HepG2 (cell line): Measurements from ENCODE around the gene CADPS2.

Experiments used
- ARNT ChIP-seq: fragments of 450-650 bp; IDR thresholded peaks from 2 replicates; pipeline ENCODE4 v1.6.1; 2017
- ASH2L ChIP-seq: fragments of 300-600, 200-600 bp; sonication (generic); IDR thresholded peaks from 2 replicates; pipeline ENCODE4 v1.7.0; 2017; ENCODE audit warnings: low read depth, mild to moderate bottlenecking, moderate library complexity, mixed read lengths, low read length; ENCODE audit not compliant: insufficient read length
- CTCF ChIP-seq: sonication (generic); formaldehyde crosslinking; IDR thresholded peaks from 2 replicates; pipeline ENCODE4 v1.5.0; 2020; ENCODE audit warnings: mild to moderate bottlenecking, missing genetic modification reagents, moderate library complexity
- NFIC ChIP-seq: IDR thresholded peaks from 2 replicates; pipeline ENCODE4 v1.6.1; 2012; ENCODE audit warnings: mild to moderate bottlenecking, low read length, inconsistent platforms
- NR2F6 ChIP-seq, 2 experiments: IDR thresholded peaks; 2 replicates each; pipeline ENCODE4 v1.6.1; 2016; ENCODE audit warnings: antibody characterized with exemption in 1 of 2, mild to moderate bottlenecking in 1 of 2
- POLR2AphosphoS5 ChIP-seq: IDR thresholded peaks from 2 replicates; pipeline ENCODE4 v1.6.1; 2012; ENCODE audit warnings: low read depth, low read length
- TAF1 ChIP-seq: sonication (generic); formaldehyde crosslinking; IDR thresholded peaks from 2 replicates; pipeline ENCODE4 v1.4.0; 2020; ENCODE audit warnings: missing genetic modification reagents
- THAP11 ChIP-seq: IDR thresholded peaks from 2 replicates; pipeline ENCODE4 v1.6.1; 2016; ENCODE audit warnings: missing biosample characterization, missing genetic modification reagents
- ZBTB34 ChIP-seq: sonication (generic); formaldehyde crosslinking; IDR thresholded peaks from 2 replicates; pipeline ENCODE4 v1.8.0; 2022; ENCODE audit warnings: mild to moderate bottlenecking, missing genetic modification reagents
- ZNF383 ChIP-seq: sonication (generic); formaldehyde crosslinking; IDR thresholded peaks from 2 replicates; pipeline ENCODE4 v1.4.0; 2020; ENCODE audit warnings: missing genetic modification reagents, mild to moderate bottlenecking, borderline replicate concordance
- ZNF674 ChIP-seq: sonication (generic); formaldehyde crosslinking; IDR thresholded peaks from 2 replicates; pipeline ENCODE4 v1.5.0; 2020; ENCODE audit warnings: low read depth, mild to moderate bottlenecking, missing genetic modification reagents
- ZNF761 ChIP-seq: sonication (generic); formaldehyde crosslinking; conservative IDR thresholded peaks from 2 replicates; pipeline ENCODE4 v1.4.0; 2020; ENCODE audit warnings: mild to moderate bottlenecking, missing genetic modification reagents

DNA sequence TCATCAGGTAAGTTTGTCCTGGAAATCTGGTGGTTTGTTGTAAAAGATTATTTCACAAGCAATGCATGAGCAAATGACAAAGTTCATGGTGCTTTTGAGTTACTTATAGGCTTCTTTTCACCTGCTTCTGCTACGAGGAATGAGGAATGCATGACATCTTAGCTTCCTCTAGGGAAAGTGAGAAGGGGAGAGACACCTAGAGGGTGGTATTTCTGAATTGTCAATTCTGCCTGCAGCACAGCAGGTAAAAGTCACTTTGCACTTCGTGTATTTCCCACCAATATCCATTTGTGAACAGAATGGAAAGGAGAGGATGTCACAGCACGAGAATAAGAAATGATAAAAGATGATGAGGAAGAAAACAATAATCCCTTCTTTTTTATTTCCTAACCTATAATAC, 428.3 kb downstream of the CADPS2 start:
- TF ChIP-seq ZNF761 (no peak), NR2F6 (IDR thresholded peaks at IDR 0.05) (no peak), NR2F6 (CRISPR knock-in tag; IDR thresholded peaks at IDR 0.05) (no peak), ZBTB34 (CRISPR knock-in tag) (no peak), ARNT (no peak), THAP11 (no peak), ASH2L (no peak), ZNF383 (CRISPR knock-in tag) (no peak), POLR2AphosphoS5 (no peak), NFIC (no peak), ZNF674 (no peak), CTCF (CRISPR knock-in tag) (no peak), TAF1 (CRISPR knock-in tag) (no peak)
